NCI-H128 (cell line): ENCODE measurements around the gene MCF2L.
"Not testable (repeated sequence)": the region's sequence is repeated elsewhere in the genome, so short reads cannot be mapped to it uniquely, and the experiment has no call there.

ENCODE experiments used
- DNase-seq: peaks from one replicate; lab custom pipeline; 2025; ENCODE audit not compliant: unreplicated experiment; lab: John Stamatoyannopoulos, UW

The MCF2L gene

GRCh38 chr13:112968910-112969691 is at the start of gene MCF2L:
MCF2L (plus strand) TSS chr13:112969214; CDS start chr13:112969380, 166 bp downstream.
- no peak for DNase-seq

- no peak for DNase-seq
Observed at GRCh38 chr13:112923962-112924361, 45.1 kb upstream of the MCF2L start.

- DNase-seq = no peak
Observed at GRCh38 chr13:112924365-112924764, 44.6 kb upstream of the MCF2L start.

GRCh38 chr13:112926003-112926402 is 43.0 kb upstream of the MCF2L start:
- no peak for DNase-seq

GRCh38 chr13:112926993-112927392 is 42.0 kb upstream of the MCF2L start:
- DNase-seq = no peak

- DNase-seq = no peak
Observed at GRCh38 chr13:112928020-112928971, 40.7 kb upstream of the MCF2L start.

GRCh38 chr13:112928972-112929782 is 39.8 kb upstream of the MCF2L start:
- DNase-seq = no peak

GRCh38 chr13:112929783-112930055 is 39.3 kb upstream of the MCF2L start:
- no peak for DNase-seq

- DNase-seq = no peak
Observed at GRCh38 chr13:112930192-112930591, 38.8 kb upstream of the MCF2L start.

GRCh38 chr13:112931028-112931934 is 37.7 kb upstream of the MCF2L start:
- DNase-seq = peak; percentile 32

GRCh38 chr13:112932971-112933370 is 36.0 kb upstream of the MCF2L start:
- DNase-seq = no peak

GRCh38 chr13:112933649-112934048 is 35.4 kb upstream of the MCF2L start:
- no peak for DNase-seq

- no peak for DNase-seq
Observed at GRCh38 chr13:112934078-112934477, 34.9 kb upstream of the MCF2L start.

- no peak for DNase-seq
Observed at GRCh38 chr13:112938680-112939079, 30.3 kb upstream of the MCF2L start.

GRCh38 chr13:112940236-112940635 is 28.8 kb upstream of the MCF2L start:
- DNase-seq = no peak

- no peak for DNase-seq
Observed at GRCh38 chr13:112941349-112941748, 27.7 kb upstream of the MCF2L start.

- DNase-seq = not testable (repeated sequence)
Observed at GRCh38 chr13:112941765-112942164, 27.2 kb upstream of the MCF2L start.

GRCh38 chr13:112942689-112943308 is 26.2 kb upstream of the MCF2L start:
- peak; percentile 95 for DNase-seq

- no peak for DNase-seq
Observed at GRCh38 chr13:112943309-112944125, 25.5 kb upstream of the MCF2L start.
